MG63 (cell line): ENCODE measurements around the gene SORBS1. TPM values are rescaled to one million over a fixed set of nuclear protein-coding genes. Genes with fewer than 3 reads are reported as not detected.

ENCODE experiments used
- DNase-seq: peaks from one replicate; pipeline ENCODE4 v3.0.0-alpha.2; 2020
- H3K27me3 ChIP-seq: fragments of 250-450 bp; sonication (Bioruptor Pico); 2 replicates; pipeline ENCODE4 v1.5.1; 2020; ENCODE audit warnings: mild to moderate bottlenecking, moderate library complexity
- H3K36me3 ChIP-seq: fragments of 250-450 bp; sonication (Bioruptor Pico); 2 replicates; pipeline ENCODE4 v1.5.1; 2020; ENCODE audit warnings: mild to moderate bottlenecking, moderate library complexity
- H3K4me3 ChIP-seq: fragments of 250-450 bp; sonication (Bioruptor Pico); 2 replicates; pipeline ENCODE4 v1.5.1; 2020; ENCODE audit warnings: mild to moderate bottlenecking, moderate library complexity
- H3K9me3 ChIP-seq: fragments of 250-450 bp; sonication (Bioruptor Pico); 2 replicates; pipeline ENCODE4 v1.5.1; 2020; ENCODE audit warnings: mild to moderate bottlenecking, moderate library complexity
- total RNA-seq: library from RNA; depleted of rRNA; stranded (reverse); fragments of >200 nt; shearing (Covaris generic); gene quantifications from 2 replicates; pipeline ENCODE4 v1.2.3, GENCODE V29; 2014; ENCODE audit warnings: low replicate concordance

Gene SORBS1
- total RNA-seq, 1 experiment from 2014 or later: 0.03 TPM

DNA sequence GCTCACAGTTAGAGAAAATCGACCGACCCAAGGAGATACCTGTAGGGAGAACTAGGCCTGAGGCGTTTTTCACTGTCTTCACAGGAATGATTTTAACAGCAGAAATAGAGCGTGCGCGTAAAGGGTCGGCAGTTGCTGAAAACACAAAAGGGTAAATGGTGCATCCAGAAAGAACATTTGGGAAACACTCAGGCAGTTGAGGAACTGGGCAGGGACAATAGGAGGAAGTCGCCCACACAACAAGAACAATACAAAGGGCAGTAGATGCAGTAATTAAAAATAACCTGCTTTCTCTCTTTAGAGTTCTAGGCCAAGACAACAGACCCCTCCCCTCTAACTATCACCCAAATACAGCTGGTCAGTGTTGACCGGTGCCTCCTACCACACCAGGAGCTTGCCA, 126.6 kb downstream of the SORBS1 start:
- Histone ChIP-seq H3K9me3 (no peaks in the 10 kb centered on the region), H3K27me3 (peaks cover 3% of the 10 kb centered on the region; the same call in 1 of the 2 replicates), H3K4me3 (no peak overlapping the region), H3K36me3 (no peaks in the 10 kb centered on the region)
- no peak for DNase-seq

DNA sequence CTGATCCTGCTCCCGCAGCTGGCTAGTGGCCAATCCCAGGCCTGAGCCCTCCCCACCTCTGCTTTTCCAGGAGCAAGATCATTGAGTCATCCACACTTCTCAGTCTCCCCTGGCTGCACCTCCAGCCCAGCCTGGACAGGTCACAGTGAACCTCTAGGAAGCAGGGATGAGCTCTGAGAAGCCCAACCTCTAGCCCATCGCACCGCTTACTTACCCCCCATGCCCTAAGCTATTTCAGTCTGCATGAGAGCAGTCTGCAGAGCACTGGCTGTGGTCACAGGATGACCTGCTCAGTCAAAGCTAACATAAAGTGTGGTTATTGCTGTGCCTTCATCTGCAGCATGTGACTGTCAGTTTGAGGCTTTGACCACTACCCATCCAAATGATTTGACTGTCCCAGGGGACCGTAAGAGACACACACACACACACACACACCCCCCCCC, 129.2 kb downstream of the SORBS1 start:
- no peak overlapping the region for H3K4me3 ChIP-seq
- H3K9me3 ChIP-seq: no peaks in the 10 kb centered on the region
- DNase-seq: no peak
- no peaks in the 10 kb centered on the region for H3K36me3 ChIP-seq
- peaks cover 5% of the 10 kb centered on the region; the same call in 1 of the 2 replicates for H3K27me3 ChIP-seq

DNA sequence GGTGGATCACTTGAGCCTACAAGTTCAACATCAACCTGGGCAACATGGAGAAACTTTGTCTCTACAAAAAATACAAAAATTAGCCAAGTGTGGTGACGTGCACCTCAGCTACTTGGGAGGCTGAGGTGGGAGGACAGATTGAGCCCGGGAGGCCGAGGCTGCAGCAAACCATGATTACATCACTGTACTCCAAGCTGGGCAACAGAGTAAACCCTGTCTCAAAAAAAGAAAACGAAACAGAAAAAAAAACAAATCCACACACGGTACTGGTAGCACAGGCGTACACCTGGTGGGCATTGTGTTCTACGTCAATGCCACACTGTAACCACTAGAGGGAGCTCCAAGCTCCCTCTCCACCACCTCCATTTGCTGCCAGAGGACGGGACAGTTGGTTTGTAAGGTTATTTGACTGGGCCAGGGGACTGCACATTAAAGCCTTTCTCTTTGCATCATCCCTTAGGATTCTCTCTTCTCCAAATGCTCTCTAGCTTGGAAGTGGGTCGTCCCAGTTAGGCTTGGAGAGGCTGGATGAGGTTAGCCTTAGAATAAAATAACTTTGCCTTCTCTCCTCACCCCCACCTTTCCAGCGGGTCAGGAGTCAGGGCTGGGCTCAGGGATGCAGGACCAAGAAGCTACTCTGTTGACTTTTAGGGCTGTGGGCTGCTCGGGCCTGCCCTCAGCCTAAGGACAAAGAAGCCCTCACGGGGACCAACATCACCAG, 130.8 kb downstream of the SORBS1 start:
- Histone ChIP-seq H3K4me3 (no peak overlapping the region), H3K27me3 (peaks cover 5% of the 10 kb centered on the region), H3K9me3 (no peaks in the 10 kb centered on the region), H3K36me3 (no peaks in the 10 kb centered on the region)
- peak; percentile 30 for DNase-seq

DNA sequence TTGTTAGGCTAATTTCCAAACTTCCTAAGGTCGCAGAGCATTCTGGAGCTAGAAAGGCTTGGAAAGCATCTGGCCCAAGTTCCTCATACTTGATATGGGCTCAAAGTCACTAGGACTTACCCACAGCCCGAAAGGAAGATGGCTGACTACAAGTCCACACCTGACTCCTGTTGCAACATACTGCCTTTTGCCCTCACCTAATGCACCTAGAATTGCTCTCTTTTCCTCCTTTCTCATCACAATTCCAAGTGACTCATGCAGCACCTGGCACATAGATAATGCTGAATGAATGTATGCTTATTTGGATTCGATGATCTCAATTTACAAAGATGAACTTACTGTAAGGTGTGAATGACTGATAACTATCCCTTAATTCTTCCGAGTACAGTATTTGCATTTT, 131.5 kb downstream of the SORBS1 start:
- Histone ChIP-seq H3K4me3 (no peak overlapping the region), H3K27me3 (peaks cover 8% of the 10 kb centered on the region), H3K36me3 (no peaks in the 10 kb centered on the region), H3K9me3 (no peaks in the 10 kb centered on the region)
- DNase-seq: no peak

DNA sequence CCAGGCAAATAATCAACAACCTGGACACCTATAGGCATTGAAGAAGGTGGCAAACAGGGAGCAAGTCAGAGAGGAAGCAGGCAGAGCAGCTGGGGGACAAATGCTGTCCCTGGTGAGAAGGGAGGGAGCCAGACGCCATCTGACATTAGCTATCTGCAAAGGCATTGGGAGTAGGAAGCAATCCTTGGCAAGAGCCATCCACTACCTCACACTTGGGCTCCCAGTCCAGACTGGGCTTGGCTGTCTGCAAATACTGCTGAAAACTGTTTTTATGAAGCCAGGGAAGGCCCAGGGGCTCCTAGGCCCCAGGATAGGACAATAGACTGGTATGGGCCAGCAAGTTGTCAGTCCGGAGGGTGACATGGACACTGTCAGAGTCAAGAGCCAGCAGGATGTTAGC, 132.5 kb downstream of the SORBS1 start:
- no peak overlapping the region for H3K4me3 ChIP-seq
- DNase-seq: no peak
- H3K36me3 ChIP-seq: no peaks in the 10 kb centered on the region
- no peaks in the 10 kb centered on the region for H3K9me3 ChIP-seq
- peaks cover 8% of the 10 kb centered on the region for H3K27me3 ChIP-seq

DNA sequence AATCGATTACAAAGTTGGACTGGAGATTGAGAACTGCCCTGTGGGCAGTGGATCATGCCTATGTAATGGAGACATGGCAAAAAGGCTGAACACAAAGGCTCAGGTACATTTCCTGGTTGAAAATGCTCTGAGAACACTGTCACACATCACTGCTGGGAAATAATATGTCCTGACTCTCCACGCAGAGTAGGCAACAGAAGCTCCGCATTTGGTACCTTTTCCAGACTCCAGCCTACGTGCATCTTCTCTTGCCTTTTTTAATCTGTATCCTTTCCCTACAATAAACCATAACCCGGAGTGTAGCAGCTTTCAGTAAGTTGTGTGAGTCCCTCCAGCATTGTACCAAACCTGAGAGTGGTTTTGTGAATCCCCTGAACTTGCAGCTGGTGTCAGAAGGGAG, 134.7 kb downstream of the SORBS1 start:
- no peak overlapping the region for H3K4me3 ChIP-seq
- DNase-seq: no peak
- H3K36me3 ChIP-seq: no peaks in the 10 kb centered on the region
- peaks cover 8% of the 10 kb centered on the region for H3K27me3 ChIP-seq
- no peaks in the 10 kb centered on the region for H3K9me3 ChIP-seq

DNA sequence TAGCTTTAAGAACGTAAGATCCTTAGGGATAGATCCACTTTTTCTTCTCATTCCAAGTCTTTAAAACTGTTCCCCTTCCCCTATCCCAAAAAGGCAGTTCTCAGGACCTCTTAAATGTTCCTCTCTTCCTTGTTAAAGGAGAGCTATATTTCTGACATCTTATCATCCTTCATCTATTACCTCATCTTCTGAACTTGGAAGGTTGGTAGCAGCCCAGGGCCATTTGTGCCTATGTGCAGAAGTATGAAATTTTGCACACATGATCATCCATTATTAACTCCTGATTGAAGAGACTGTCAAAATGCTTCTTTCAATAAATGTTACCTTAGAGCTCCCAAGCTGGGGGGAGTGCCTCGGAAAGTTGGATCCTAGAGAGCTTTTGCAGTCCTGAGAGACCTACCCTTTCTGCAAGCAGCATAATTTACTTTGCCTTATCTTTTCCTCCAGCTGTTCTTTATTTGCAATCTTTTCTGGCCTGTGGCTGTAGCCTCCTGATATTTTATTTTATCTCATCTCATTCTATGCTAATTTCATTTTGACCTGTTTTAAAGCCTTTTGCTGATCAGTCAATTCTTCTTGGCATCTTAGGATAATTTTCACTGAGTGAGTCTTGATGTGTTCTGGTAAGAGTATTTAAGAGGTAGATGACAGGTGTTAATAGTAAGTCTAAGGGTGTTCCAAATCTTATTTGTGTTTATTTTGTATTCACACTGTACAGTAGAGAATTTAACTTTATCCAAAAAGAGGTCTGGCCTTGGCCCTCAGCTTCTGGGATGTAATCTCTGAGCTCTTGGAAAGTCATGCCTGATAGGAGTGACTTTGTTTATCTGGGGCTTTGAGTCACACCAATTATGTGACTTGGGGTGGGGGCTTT, 135.3 kb downstream of the SORBS1 start:
- Histone ChIP-seq H3K4me3 (no peak overlapping the region), H3K36me3 (no peaks in the 10 kb centered on the region), H3K27me3 (peaks cover 8% of the 10 kb centered on the region), H3K9me3 (no peaks in the 10 kb centered on the region)
- no peak for DNase-seq

DNA sequence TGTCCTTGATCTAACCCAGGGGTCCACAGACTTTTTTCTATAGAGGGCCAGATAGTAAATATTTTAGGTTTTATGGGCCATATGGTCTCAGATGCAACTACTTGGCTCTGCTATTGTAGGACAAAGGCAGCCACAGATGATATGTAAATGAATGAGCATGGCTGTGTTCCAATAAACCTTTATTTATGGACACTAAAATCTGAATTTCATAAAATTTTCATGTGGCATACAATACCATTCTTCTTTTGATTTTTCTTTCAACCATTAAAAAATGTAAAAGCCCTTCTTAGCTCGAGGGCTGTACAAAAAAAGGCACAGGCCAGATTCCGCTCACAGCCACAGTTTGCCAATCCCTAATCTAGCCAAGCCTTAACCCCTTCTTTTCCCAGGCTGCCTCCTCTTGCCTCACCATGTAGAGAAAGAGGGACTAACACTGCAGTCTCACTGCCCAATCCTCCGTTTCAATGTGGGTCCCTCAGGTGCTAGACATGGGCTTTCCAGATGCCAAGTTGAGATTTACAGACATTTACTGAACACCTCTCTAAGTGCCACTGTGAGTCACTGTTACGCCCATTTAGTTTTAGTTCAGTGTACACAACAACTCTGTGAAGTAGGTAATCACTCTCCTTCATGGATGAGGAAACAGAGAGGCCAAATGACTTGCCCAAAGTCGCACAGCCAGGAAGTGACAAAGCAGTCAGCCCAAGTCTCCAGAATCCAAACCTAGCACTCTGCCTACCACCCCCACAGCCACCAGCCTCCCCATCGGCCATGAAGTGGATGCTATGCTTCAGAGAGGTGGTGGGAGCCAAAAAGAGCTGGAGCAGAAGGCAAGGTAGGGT, 137.8 kb downstream of the SORBS1 start:
- Histone ChIP-seq H3K27me3 (peaks cover 4% of the 10 kb centered on the region; the same call in 1 of the 2 replicates), H3K36me3 (no peaks in the 10 kb centered on the region), H3K9me3 (no peaks in the 10 kb centered on the region), H3K4me3 (no peak overlapping the region)
- no peak for DNase-seq

DNA sequence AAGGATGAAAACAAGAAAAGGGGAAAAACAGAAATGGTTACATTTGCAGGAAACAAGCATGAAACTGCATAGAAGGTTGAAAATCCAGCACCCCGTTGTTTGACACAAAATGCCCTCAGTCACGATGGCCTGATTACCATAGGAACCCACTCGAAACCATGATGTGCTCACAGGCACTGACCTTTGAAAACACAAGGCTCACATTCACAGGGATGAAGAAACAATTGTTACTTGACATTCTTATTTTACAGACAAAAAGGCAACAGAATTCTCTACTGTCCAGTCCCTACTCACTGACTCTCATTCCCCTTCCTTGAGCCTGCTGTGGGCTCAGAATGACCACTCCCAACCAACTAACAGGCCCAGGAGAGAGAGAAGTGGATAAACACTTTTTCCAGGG, 138.9 kb downstream of the SORBS1 start:
- Histone ChIP-seq H3K4me3 (no peak overlapping the region), H3K36me3 (no peaks in the 10 kb centered on the region), H3K9me3 (no peaks in the 10 kb centered on the region), H3K27me3 (peaks cover 2% of the 10 kb centered on the region; the same call in 1 of the 2 replicates)
- DNase-seq: no peak

DNA sequence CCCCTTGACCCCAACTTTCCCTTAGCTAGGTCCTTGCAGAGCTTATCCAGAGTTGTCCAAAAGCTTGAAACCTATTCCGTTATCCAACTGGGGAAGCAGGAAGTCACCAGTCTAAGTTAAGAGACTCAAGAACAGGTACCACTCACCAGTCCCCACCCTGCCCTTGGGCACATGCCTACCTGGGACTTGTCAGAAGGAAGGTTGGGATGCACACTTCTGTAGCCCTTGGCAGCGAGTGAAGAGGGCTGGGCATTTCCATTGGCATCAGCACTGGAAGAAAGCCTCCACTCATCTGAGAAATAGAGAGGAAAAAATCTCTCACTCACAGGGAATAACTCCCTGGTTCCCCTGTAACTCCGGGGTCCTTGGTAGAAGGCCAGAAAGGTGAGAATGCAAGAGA, 139.4 kb downstream of the SORBS1 start:
- H3K36me3 ChIP-seq: no peaks in the 10 kb centered on the region
- no peak for DNase-seq
- no peaks in the 10 kb centered on the region for H3K9me3 ChIP-seq
- H3K27me3 ChIP-seq: peaks cover 2% of the 10 kb centered on the region; the same call in 1 of the 2 replicates
- no peak overlapping the region for H3K4me3 ChIP-seq

DNA sequence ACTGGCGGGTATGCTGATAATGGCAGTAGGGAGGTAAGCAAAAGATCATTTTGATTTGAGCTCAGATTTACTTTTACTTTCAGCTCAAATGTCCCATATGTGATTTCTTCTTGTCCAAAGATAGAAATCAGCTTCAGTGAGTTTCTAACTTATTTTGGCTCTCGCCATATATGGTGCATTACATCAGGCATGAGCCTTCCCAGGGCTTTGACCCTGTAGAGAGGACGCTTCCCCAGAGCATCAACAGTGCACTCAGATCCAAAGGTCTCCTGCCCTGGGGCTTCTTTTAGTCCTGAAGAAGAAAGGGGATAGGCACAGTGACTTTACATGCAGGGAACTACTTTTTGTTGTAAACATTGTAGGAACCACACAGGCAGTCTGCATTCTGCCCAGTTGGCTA, 141.8 kb downstream of the SORBS1 start:
- H3K4me3 ChIP-seq: no peak overlapping the region
- H3K36me3 ChIP-seq: no peaks in the 10 kb centered on the region
- no peaks in the 10 kb centered on the region for H3K9me3 ChIP-seq
- no peak for DNase-seq
- no peaks in the 10 kb centered on the region; the same call in 1 of the 2 replicates for H3K27me3 ChIP-seq

DNA sequence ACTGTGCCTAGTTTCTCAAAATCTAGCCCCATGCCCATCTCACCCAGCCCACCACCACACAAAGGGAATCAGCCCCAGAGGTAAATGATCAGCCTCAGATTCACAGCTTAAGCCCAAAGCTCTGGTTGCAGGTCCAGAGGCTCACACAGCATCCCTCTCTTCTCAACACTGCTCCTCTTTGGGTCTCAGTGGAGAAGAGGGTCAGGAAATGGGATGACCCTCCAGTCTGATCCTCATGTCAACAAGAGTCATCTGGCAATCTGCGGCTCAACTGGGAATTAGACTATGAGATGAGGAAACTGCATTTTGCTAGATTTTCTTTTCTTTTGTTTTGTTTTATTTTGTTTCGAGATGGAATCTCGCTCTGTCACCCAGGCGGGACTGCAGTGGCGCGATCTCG, 144.2 kb downstream of the SORBS1 start:
- Histone ChIP-seq H3K4me3 (no peak overlapping the region), H3K9me3 (no peaks in the 10 kb centered on the region)

DNA sequence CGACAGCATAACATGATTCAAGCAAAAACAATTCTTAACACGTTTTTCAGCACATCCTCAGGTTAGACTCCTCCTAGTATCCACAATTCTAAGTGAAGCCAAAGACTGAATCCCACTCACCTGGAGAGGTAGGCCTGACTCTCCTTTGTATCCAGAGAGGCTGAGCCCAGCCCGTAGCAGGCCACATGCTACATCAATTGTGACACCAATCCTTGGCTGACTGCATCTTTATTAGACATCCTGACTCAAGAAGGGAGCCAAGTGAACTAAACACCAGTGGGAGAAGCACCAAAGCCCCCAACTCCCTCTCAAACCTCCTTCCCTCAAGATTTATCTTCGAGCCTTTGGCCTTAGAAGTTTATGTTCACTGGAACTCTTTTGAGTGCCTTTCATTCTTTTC, 144.9 kb downstream of the SORBS1 start:
- no peak for DNase-seq
- H3K4me3 ChIP-seq: no peak overlapping the region
- no peaks in the 10 kb centered on the region; the same call in 1 of the 2 replicates for H3K27me3 ChIP-seq
- no peaks in the 10 kb centered on the region for H3K9me3 ChIP-seq
- H3K36me3 ChIP-seq: no peaks in the 10 kb centered on the region

More for the DNA sequence above, 144.2 kb downstream of the SORBS1 start:
- Histone ChIP-seq H3K36me3 (no peaks in the 10 kb centered on the region), H3K27me3 (no peaks in the 10 kb centered on the region; the same call in 1 of the 2 replicates)
- no peak for DNase-seq

DNA sequence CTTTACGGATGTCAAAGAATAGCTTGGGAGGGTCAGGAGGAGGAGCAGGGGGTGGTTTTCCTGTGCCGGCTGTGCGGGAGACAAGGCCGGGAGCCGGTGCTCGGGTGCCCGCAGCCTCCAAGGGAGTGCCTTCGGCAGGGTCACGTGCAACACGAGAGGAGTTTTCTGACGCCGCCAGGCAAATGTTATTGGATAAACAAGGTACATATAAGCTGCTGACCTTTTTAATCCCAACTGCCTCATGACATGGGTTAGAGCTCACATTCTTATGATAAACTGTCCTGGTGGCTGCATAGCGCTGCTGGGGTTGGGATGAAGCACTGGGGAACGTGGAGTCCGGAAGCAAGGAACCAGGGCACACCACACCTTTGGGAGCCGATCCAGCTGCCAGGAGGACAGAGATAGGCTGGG, 145.5 kb downstream of the SORBS1 start:
- Histone ChIP-seq H3K4me3 (no peak overlapping the region), H3K9me3 (no peaks in the 10 kb centered on the region), H3K36me3 (no peaks in the 10 kb centered on the region), H3K27me3 (no peaks in the 10 kb centered on the region; the same call in 1 of the 2 replicates)
- no peak for DNase-seq

DNA sequence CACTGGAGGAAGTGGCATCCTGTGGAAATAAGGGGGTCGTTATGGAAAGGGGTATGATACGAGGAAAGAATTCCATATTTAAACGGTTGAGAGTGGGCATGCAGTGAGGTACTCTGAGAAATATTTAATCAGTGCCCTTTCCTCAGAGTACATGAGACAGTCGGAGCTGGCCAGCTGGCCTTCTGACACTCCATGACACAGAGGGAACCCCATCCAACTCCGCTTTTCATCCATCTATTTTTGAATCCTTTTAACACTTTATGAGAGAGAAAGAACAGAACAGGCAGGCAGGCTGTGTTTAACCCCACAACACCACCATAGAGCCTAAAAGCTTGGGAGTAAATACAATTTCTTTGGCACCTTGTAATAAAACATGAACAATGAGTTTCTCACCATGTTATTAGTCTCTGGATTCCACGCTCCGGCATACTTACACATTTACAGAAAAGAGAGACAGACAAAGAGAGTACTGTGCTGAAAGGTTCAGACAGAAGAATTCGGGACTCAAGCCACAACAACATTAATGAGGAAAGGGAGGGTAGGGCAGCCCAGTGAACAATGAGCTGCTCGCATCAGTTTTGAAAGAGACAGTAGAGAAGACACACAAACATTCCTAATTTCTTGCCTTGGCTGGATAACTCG, 146.2 kb downstream of the SORBS1 start:
- Histone ChIP-seq H3K27me3 (peaks cover 2% of the 10 kb centered on the region; the same call in 1 of the 2 replicates), H3K36me3 (no peaks in the 10 kb centered on the region), H3K4me3 (no peak overlapping the region), H3K9me3 (no peaks in the 10 kb centered on the region)
- no peak for DNase-seq
